CD4-positive, alpha-beta T cell treated with Interleukin-21 for 1 hour (primary cell): ENCODE data around the gene CFAP74.

Experiments used
- DNase-seq: peaks from one replicate; pipeline ENCODE4 v3.0.0-alpha.2; 2020

Gene CFAP74

DNA sequence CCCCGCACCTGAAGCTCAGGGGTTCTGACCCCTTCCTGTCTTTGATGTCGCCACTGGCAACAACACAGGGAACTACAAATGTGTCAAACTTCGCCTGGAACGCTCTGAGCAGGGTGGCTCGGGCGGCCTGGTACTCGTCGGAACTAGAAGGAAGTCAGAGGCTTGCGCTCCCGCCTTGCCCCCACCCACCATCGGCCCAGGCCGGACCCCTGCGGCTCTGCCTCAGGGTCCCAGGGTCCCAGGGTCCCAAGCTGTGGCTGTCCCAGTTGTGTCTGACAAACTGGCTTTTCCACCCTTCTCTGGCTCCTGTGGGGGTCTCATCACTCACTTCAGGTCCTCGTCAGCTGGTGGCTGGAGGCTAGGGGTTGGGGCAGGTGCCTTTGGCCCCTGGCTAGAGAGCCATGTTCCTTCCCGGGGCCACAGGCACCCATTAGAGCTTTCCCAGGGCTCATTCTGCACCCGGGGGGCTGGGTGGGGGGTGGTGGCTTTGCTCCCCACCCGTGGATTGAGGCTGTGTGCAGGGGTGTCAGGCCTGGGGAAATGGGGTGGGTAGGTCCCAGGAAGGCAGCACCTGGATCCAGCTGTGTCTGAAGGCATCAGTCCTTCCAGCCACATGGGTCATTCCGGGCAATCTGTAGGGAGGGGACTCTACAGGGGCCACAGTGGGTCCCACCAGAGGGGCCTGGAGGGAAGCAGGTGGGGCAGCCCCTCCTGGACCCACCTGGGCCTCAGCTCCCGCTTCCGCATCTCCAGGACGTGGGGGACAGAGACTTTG lies 76.5 kb downstream of the CFAP74 start:
- no peak for DNase-seq

DNA sequence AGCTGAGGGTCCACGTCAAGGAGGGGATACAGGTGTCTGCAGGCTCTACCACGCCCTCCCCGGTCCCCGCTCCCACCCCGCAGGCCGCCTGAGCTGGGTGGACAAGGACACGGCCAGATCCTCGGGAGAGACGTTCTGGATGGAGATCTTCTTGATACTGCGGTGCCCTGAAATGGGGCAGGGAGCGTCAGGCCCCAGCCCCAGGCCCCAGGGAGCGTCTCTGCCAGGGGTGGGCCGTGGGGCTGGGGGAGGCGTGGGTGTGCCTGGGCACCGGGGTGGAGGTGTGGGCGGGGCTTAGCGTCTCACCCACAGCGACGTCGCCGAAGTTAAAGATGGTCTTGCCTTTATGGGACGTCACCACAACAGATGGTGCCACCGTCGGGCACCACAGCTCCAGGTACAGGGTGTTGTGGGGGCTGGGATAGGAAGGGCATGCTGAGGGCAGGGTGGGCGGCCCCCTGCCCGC lies 77.2 kb downstream of the CFAP74 start:
- no peak for DNase-seq

DNA sequence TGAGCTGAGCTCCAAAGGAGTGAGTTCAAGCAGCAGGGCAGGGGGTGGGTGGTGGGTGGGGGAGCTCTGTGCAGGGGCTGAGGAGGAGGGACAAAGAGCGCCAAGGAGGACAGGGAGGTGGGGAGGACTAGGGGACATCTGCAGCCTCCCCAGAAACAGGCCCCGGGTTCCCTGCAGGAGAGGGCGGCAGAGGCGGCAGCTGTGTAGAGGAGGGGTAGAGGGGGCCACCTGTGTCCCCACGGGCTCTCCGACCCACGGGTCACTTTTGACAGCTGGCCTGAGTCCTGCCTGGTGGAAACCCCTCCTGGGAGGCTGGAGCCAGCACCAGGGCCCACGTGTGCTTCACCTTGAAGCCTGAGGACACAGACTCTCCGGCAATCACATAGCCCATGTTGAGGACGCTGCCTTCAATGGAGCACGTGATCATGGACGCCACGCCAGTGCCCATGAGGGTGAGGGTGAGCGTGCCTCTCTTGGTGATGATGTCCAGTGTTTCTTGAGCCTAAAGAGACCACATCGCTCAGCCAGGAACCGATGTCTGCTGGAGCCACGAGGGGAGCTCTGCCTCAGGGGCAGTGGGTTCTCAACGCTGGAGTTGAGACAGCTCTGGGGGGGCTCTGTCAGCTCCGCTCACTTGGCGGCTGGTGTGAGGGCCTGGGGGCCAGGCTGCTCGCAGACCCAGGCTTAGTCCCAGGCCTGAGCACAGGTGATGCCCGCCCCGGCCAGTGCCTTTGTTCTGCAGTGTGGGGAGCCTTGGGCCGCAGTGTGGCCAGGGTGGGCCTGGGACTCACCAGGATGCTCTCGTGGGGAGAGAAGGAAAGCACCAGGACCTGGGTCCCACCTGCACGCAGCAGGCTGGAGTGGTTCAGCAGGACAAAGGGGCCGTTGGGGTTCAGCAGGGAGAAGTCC lies 77.9 kb downstream of the CFAP74 start:
- no peak for DNase-seq

DNA sequence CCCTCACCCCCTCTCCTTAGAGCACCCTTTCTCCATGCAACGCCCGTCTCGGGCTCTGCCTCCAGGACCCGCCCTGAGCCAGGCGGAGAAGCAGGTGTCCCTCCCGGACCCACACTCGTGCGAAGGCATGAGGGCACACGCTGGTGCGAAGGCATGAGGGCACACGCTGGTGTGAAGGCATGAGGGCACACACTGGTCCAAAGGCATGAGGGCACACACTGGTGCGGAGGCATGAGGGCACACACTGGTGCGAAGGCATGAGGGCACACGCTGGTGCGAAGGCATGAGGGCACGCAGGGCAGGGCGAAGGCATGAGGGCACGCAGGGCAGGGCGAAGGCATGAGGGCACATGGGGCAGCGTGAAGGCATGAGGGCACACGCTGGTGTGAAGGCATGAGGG lies 78.7 kb downstream of the CFAP74 start:
- DNase-seq: no peak

DNA sequence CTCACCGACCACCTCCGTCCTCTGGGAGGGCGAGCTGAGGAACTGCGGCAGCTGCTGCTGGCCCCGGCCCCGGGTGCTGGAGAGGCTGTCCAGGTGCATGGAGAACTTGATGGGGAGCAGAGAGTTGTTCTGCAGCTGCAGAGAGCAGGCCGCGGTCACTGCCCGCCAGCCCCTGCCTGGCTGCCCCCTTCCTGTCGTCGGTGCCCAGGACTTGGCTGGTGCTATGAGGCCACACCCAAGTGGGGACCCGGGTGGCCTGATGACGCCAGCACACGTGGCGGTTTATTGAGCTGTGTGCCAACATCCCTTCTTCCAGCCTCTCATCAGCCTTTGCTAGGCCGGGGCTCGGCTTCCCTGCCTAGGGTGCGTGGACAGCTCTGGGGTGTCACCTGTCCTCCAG lies 79.2 kb downstream of the CFAP74 start:
- no peak for DNase-seq

GRCh38 chr1:1922956-1923833 lies 80.4 kb downstream of the CFAP74 start:
- no peak for DNase-seq

DNA sequence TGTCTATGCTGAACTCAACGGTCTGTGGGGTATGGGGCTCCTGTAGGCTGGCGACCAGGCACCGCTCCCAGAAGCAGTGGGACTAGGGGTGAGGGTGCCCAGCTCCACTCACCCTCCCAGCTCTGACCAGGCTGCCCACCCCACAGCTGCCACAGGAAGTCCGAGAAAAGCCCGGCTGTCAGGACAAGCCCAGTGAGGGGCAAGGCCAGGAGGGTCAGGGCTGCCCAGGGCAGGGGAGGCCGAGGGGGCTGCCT lies 81.0 kb downstream of the CFAP74 start:
- no peak for DNase-seq

GRCh38 chr1:1921901-1922701 lies 81.5 kb downstream of the CFAP74 start:
- DNase-seq: no peak

- DNase-seq: no peak
Measured at GRCh38 chr1:1921459-1921862, 82.1 kb downstream of the CFAP74 start.

DNA sequence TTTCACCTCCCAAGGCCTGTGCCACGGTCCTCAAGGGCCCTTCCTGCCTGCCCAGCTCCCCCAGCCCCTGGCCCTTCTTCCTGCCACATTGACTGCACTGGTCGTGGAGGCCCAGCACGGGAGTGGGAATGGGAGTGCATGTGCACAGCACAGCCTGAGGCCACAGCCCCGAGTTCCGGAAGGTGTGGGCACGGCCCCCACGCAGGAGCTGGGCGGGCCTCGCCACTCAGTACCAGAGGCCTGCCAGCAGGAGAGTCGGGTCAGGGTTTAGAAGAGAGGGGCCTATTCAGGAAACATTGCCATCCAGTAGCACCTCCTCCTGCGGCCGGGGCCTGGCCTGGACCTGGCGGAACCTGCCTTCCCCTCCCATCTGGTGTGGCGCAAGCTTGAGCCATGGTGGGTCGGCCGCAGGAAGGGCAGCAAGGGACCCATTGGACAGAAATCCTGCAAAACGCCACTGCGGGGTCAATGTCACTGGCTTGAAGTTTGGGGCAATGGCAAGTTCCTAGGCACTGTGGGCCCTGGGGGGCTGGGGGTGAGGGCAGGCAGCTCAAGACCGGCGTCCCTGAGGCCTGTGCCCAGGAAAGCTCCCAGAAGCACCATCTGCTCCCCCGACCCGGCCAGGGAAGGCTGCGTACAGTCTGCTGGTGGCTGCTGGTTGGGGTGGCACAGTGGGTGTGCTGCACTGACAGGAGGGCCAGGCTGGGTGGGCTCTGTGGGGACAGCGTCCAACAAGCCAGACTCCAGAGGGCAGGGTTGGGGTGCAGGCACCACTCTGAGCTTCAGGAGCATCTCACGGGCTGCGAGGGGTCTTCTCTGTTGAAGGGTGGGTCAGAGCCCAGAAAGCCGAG lies 82.8 kb downstream of the CFAP74 start:
- DNase-seq: no peak

DNA sequence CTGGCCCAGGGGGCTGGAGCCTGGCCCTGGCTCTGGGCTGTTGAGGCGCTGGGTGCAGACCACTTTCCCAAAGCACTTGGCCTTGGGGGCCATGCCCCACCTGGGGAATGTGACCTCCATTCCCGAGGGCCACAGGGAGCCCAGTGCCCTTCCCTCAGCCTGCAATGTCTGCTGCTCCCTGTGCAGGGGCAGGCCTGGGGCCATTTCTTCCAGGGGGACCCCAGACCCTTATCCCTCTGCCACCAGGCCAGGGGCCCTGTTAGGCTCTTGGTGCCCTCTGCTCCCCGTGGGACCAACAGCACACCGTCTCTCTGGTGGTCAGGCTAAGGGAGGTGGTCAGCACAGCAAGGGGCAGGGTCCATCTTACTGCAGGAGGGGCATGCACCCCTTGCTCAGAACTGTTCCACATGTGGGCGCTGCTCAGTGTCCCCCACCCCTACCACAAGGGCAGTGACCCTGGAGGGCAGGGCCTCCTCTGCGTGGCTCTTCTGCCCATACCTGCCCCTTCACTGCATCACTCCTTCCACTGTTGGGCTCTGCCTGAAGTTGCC lies 83.5 kb downstream of the CFAP74 start:
- DNase-seq: no peak

- peak; percentile 99 for DNase-seq
Measured at GRCh38 chr1:1919304-1920056, 84.1 kb downstream of the CFAP74 start.

DNA sequence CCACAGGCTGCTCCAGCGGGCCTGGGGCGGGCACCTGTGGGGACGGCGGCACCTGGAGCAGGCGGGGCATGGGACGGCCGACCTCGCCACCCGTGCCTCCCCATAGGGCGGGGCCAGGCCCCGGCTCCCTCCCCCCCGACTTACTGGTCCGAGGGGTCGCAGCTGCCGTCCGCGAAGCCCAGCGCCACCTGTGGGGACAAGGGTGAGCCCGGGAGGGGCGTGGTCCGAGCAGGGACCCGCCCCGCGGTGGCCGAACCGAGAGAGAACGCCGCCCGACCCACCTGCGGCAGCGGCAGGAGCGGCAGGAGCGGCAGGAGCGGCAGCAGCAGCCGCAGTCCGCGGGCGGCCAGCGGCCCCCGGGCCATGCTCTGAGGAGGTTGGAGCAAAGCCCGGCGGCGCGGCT lies 84.7 kb downstream of the CFAP74 start, which contains the start of gene TMEM52:
Gene TMEM52, minus strand, starts transcription at position 379 of the 403 bp plus-strand sequence. Its CDS starts 14 bp downstream, at position 365.
- DNase-seq: no peak

DNA sequence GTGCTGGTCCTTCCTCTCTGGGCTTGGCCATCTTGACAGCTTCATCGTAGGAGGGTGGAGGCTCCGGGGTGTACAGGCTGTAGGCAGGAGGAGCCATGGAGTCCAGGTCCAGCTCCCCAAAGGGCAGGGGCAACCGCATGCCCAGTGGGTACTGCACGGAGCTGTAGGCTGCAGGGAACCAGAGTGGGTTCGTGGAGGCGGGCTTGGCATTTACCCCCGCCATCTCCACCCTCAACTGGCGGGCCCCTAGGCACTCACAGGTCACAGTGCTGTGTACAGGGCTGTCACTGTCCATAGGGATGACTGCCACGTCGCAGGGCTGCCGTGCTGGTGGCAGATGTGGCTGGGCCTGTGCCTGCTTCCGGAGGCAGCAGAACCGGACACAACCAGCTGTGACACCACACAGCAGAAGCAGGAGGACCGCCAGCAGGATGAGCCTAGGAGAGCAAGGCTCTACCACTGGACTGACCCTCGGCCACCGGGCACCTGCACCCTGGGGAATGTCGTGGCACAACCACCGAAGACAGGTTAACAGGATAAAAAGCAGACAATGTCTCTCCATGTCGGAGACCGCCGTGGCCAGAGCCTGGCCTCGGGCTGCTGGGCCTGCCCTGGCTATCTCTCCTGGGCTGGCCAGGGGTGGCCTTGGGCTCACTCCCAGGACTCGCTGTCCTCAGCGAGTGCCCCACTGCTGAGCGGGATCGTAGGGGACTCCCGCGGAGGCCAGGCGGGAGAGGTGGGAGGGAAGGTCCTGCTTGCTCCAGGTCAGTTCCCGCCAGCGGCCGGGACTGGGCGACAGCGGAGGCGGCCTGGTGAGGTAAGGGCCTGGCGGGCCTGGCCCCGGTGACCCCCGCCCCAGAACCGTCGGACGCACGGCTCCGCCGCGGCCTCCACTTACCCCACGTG lies 85.3 kb downstream of the CFAP74 start:
- DNase-seq: no peak

DNA sequence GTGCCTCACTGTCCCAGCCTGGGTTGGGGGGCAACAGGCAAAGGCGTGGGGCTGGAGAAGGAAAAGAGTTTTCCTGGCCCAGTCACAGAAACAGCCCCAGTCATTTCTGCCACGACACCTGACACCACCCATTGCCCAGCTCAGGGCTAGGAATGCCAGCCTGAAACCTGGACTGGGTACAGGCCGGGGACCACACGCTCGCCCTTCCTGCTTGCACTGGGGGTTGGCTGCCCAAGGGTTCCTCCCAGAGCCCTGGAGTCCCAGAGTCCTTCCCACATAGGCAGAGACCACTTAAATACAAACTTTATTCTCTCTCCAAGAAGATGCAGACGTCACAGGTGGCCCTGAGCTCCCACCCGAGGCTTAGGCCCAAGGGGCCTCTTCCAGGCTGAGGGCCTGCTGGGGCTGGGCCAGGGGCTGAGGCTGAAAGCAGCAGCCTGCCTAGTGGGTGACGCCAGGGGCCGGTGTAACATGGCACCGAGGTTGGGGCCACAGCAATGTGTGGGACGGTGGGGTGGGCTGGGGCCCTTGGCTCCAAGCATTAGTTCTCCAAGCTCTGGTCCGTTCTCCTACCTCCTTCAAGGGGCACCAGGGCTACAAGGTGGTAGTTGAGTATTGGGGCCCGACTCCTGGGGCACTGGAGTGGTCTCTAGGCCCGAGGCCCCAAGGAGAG lies 86.1 kb downstream of the CFAP74 start:
- DNase-seq: no peak

- no peak for DNase-seq
Measured at GRCh38 chr1:1916851-1917251, 86.7 kb downstream of the CFAP74 start.

GRCh38 chr1:1915911-1916840 lies 87.4 kb downstream of the CFAP74 start:
- DNase-seq: no peak
